Choroid plexus epithelial cell (primary cell): ENCODE results near the gene HAND2.

ENCODE experiments used
- DNase-seq: peaks from one replicate; pipeline ENCODE4 v3.0.0-alpha.2; 2010; ENCODE audit warnings: low read depth
- H3K4me3 ChIP-seq: 2 replicates; pipeline ENCODE4 v1.5.1; 2011; ENCODE audit warnings: low read depth, mild to moderate bottlenecking, control low read depth, low read length, moderate library complexity
- TF ChIP-seq, protein P1 (sequence below): conservative IDR thresholded peaks from 2 replicates; pipeline ENCODE4 v1.5.1; 2011; ENCODE audit warnings: low read depth, mild to moderate bottlenecking, control low read depth, inconsistent platforms, low read length, moderate library complexity

The HAND2 gene

DNA sequence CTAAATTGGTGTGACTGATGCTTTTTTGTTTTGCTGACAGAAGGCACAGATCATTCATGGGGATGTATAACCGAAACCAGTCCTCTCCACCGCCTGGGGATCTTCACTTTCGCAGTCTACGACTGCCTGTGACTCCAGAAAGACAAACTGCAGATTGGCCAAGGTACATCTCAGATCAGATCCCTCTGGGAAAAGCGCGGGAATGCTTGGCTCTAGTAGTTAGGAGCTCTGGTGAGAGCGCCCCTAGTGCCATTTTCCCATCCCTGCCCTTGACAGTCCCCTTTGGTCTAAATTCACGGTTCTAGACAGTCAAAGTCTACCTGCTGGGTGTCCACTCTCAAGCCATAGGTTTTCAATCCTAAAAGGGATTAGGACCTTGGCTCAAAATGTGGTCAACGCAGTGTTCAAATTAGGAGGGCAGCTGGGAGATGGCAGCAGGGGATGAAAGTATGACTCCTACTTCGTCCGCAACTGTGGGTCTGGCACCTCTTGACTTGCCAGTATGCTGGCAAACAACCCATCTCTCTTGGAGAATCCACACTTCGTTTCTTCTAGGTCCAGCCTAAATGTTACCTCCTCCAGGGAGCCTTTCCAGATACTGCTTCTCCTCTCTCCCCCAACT is 6.9 kb upstream of the HAND2 start:
- no peak overlapping the region for H3K4me3 ChIP-seq
- TF ChIP-seq, protein P1, sequence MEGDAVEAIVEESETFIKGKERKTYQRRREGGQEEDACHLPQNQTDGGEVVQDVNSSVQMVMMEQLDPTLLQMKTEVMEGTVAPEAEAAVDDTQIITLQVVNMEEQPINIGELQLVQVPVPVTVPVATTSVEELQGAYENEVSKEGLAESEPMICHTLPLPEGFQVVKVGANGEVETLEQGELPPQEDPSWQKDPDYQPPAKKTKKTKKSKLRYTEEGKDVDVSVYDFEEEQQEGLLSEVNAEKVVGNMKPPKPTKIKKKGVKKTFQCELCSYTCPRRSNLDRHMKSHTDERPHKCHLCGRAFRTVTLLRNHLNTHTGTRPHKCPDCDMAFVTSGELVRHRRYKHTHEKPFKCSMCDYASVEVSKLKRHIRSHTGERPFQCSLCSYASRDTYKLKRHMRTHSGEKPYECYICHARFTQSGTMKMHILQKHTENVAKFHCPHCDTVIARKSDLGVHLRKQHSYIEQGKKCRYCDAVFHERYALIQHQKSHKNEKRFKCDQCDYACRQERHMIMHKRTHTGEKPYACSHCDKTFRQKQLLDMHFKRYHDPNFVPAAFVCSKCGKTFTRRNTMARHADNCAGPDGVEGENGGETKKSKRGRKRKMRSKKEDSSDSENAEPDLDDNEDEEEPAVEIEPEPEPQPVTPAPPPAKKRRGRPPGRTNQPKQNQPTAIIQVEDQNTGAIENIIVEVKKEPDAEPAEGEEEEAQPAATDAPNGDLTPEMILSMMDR: peak; percentile 16
- DNase-seq: no peak

DNA sequence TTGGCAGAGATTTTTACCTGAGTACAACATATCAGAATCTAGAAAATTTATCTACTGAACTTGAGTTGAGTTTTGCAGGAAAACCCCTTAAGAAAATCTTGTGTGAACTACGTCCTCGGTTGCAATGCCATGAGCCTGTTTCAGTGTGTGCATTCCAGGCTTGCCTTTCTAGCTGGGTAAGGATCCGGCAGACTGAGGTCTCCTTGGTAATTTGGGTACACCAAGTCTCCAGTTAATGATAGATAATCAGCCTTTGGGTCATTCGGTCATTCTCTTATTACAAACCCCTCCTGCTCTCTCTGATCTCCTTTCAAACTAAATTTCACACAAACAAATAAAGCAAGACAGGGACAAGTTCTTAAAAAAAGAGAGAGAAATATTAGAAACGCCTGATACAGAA is 5.9 kb upstream of the HAND2 start:
- no peak overlapping the region for H3K4me3 ChIP-seq
- no peak for DNase-seq
- TF ChIP-seq, protein P1: no peak

DNA sequence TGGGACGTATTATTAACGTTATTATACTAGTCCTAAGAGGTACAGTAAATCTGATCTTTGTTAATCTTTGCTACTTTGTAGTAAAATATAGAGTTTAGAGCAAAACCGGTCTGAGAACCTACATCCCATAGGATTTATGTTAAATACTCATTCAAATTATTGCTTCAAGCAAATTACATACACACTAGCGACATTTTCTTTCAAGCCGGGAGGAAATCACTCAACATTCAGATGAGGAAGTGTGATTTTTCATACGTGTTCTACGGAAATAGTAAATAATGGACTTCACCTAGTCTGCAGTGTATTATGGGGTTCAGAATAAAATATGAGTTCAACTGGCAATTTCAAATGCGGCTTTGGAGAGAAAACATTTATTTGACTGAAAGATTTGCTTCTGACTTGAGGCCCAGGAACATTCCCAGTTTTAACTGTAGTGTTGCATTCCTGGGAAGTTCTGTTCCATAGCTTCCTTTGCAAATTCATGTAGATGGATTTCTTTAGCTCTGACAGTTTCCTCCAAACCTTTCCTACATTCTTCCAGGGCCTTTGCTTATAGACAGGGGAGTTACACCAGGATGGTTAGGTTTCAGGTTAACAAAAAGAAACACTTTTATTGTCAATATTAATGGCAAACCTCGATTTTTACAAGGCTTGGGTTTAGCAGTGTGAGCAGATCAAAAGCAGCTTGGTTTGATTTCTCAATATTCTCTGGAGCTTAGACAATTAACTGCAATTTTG is 5.3 kb upstream of the HAND2 start:
- no peak for DNase-seq
- H3K4me3 ChIP-seq: no peak overlapping the region
- TF ChIP-seq, protein P1: no peak

DNA sequence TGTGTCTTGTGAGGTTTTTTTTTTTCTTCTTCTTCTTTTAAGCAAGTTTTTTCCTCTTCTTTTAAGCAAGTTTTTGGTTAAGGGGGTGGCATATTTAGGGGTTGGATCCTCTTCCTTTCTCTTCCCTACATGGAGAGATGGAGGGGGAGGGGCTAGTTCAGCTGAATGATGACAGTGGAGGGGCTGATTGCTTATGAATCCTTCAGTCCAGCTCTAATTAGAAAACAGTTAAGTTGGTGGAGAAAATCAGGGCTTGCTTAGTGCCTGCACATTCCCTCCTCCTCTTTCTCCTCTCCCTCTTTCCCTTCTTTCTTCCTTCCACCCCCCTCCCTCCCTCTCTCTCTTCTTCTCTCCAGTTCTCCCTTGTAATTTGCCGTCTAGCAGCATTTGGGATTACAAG is 4.4 kb upstream of the HAND2 start:
- H3K4me3 ChIP-seq: no peak overlapping the region
- TF ChIP-seq, protein P1: no peak
- DNase-seq: no peak

DNA sequence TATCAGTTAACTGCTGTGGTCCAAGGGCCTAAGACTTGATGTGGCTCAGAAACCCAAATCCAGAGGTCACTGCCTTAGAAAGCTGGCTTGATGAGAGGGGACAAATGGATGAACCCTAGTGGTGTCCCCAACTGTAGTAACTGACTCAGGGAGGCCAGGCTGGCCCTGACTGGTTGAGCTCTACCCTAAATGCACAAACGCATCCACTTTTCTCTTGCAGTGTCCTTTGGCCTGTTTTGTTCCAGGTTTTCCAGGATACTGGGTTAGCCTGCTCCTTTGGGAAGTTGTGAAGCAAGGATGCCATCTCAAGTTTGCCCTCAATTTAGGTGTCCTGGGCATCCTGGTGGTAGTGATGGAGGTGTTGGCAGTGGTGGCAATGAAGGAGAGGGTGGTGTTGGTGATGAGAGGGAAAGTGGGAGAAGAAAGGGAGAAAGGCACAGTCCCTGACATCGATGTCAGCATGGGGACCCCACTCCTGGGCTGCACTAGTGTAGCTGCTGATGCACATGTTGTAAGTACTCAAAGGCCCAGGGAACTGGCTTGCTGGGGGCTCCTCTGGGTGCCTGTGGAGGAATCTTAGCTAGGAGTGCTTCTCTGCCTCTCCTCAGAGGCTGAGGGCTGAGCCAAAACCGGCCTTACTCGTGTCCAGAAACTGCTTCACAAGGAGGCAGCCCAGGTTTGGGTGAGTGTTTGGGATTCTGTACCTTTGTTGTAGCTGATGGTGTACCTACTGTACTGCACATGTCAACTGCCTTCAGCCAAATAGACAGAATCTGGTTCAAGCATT is 2.9 kb upstream of the HAND2 start:
- no peak overlapping the region for H3K4me3 ChIP-seq
- TF ChIP-seq, protein P1: no peak
- no peak for DNase-seq

DNA sequence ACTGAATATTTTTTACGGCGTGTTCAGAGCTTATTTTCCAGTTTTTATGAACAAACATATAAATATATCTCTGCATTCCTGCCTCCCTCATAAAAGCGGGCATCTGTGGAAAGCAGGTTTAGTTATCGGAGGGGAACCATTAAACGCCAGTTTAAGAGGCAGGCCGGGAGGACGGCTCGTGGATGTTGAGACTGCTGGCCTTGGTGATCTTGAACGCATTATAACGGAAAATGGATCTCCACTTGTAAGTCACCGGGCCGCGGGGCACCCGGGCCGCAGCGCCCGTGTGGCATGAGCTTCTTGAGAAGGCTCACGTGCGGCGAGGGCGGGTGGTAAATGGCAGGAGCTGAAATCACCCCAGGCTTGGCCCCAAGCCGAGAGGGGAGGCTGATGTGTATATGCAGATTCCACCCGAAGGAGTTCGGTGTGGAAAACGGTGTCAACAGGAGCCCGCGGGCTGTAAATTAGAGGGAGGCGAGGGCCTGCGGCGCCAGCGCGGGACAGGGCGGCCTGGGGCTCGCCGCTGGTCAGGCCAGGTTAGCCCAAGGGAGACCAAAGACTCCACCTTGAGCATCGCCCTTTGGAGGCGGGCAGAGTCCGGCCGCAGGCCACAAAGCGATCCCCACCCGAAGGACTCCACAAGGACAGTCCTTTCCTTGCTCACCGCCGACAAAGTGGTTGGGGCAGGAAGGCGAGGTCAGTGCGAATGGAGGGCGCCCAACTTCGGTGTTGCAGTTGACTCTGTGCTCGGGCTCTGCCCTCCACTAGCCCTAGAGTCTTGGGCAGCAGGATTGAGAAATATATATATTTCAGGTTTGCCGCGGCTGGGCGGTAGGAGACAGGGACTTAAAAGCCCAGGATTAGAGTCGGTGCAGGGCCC is 1.3 kb upstream of the HAND2 start:
- no peak for DNase-seq
- no peak overlapping the region for H3K4me3 ChIP-seq
- TF ChIP-seq, protein P1: no peak
